Endothelial cell of umbilical vein (primary cell): Measurements from ENCODE around the gene EMCN.

Source experiments
- FOS ChIP-seq: IDR thresholded peaks from 2 replicates; pipeline ENCODE4 v1.6.1; 2011; ENCODE audit warnings: mild to moderate bottlenecking, low read length, moderate library complexity, borderline replicate concordance; ENCODE audit not compliant: insufficient read depth
- POLR2A ChIP-seq: IDR thresholded peaks from 2 replicates; pipeline ENCODE4 v1.6.1; 2012; ENCODE audit warnings: low read depth, mild to moderate bottlenecking, control low read depth, low read length
- POLR2AphosphoS5 ChIP-seq: IDR thresholded peaks from 2 replicates; pipeline ENCODE4 v1.6.1; 2012; ENCODE audit warnings: low read depth, mild to moderate bottlenecking, control low read depth, low read length, moderate library complexity; ENCODE audit not compliant: insufficient read depth
- TF ChIP-seq, protein P1 (sequence below), 2 donors: IDR thresholded peaks; 1 replicate in 1 of 2; 2 replicates in 1 of 2; pipeline ENCODE4 v1.5.1; 2011; ENCODE audit warnings: low read length in 2 of 2, mild to moderate bottlenecking in 2 of 2, moderate library complexity in 2 of 2, control low read depth in 1 of 2, inconsistent platforms in 1 of 2, low read depth in 1 of 2; ENCODE audit not compliant: insufficient read depth in 1 of 2; ENCODE audit errors: extremely low read depth in 1 of 2
- TF ChIP-seq, protein P2 (sequence below): IDR thresholded peaks from 2 replicates; pipeline ENCODE4 v1.6.1; 2011; ENCODE audit not compliant: insufficient read depth, insufficient read length

DNA sequence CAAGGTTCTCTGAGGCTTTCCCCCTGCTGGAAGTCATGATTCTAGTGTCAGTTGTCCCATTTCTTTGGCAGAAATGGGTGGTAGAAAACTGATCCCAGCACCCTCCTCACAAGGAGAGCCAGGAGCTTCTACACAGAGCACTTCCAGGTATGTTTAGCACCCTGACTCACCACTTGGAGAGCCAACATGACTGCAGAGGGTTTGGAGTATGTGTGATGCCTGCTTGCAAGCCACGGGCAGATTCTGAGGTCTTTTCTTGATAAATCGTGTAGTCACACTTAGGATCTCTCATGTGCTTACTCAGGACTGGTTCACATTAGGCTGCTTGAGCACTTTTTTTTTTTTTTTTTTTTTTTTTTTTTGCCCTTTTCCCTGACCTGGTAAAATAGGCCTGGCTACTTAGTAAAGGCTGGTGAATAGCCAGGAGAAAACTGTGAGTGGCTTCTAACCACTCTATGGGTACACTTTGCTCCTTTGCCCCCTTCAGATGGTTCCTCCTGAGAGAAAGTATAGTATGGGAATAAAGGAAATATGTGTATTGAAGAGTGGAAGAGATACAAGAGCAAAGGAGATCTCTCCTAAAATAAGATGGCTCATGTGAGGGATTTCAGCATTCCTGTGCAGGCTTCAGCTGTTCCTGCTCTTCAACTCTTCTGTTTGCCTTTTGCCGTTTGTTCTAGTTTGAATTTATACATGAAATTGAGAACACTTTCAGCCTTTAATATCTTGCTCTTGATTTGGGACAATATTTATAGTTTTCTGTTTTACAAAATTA is 103.6 kb downstream of the EMCN start:
- TF ChIP-seq, protein P1, sequence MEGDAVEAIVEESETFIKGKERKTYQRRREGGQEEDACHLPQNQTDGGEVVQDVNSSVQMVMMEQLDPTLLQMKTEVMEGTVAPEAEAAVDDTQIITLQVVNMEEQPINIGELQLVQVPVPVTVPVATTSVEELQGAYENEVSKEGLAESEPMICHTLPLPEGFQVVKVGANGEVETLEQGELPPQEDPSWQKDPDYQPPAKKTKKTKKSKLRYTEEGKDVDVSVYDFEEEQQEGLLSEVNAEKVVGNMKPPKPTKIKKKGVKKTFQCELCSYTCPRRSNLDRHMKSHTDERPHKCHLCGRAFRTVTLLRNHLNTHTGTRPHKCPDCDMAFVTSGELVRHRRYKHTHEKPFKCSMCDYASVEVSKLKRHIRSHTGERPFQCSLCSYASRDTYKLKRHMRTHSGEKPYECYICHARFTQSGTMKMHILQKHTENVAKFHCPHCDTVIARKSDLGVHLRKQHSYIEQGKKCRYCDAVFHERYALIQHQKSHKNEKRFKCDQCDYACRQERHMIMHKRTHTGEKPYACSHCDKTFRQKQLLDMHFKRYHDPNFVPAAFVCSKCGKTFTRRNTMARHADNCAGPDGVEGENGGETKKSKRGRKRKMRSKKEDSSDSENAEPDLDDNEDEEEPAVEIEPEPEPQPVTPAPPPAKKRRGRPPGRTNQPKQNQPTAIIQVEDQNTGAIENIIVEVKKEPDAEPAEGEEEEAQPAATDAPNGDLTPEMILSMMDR (IDR thresholded peaks at IDR 0.05; ENCODE audit: extremely low read depth in 1 of 2, insufficient read depth in 1 of 2, low read depth in 1 of 2, low read length in 2 of 2) = no peak
- no peak for TF ChIP-seq POLR2A
- TF ChIP-seq, protein P2, sequence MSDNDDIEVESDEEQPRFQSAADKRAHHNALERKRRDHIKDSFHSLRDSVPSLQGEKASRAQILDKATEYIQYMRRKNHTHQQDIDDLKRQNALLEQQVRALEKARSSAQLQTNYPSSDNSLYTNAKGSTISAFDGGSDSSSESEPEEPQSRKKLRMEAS = no peak
- TF ChIP-seq FOS = no peak
- no peak for TF ChIP-seq POLR2AphosphoS5
